PC-3 (cell line): Measurements from ENCODE around the gene PEX14. TPM values are rescaled to one million over a fixed set of nuclear protein-coding genes. Genes with fewer than 3 reads are reported as not detected.

ENCODE experiments used
- ATAC-seq: fragments of 200-7000 bp; cut with Tn5 transposase; 2 replicates; pipeline ENCODE4 v1.9.1; 2020; ENCODE audit warnings: mild to moderate bottlenecking, moderate library complexity
- BruUV-seq: library from RNA; stranded (reverse); fragments of 400-500 nt; replicated peaks from 2 replicates; lab custom pipeline; 2021; lab: Mats Ljungman, UMichigan
- CTCF ChIA-PET: fragments of 300-600 bp; sonication (Branson Sonifier 250); formaldehyde crosslinking; loops from one replicate; lab custom pipeline; 2022; ENCODE audit warnings: antibody characterized with exemption; lab: Charles Lee
- POLR2A ChIA-PET: fragments of 300-600 bp; sonication (Branson Sonifier 250); formaldehyde crosslinking; loops from one replicate; lab custom pipeline; 2022; ENCODE audit warnings: antibody characterized with exemption; ENCODE audit not compliant: unreplicated experiment; lab: Charles Lee
- DNase-seq: peaks from one replicate; pipeline ENCODE4 v3.0.0-alpha.2; 2015
- H2AFZ ChIP-seq: fragments of 300-600 bp; sonication (generic); 2 replicates; pipeline ENCODE4 v1.6.0; 2016; ENCODE audit warnings: antibody characterized with exemption, low read length
- H3F3A ChIP-seq: fragments of 300-600 bp; sonication (generic); one replicate; pipeline ENCODE4 v1.6.0; 2017; ENCODE audit warnings: antibody characterized with exemption, low read length, control low read depth, mild to moderate bottlenecking; ENCODE audit not compliant: unreplicated experiment
- H3K27ac ChIP-seq: fragments of 300-600 bp; sonication (generic); 2 replicates; pipeline ENCODE4 v1.5.1; 2016; ENCODE audit warnings: mild to moderate bottlenecking, low read length
- H3K27me3 ChIP-seq: fragments of 300-600 bp; sonication (generic); 2 replicates; pipeline ENCODE4 v1.6.1; 2016; ENCODE audit warnings: low read length, mixed read lengths
- H3K36me3 ChIP-seq: fragments of 300-600 bp; sonication (generic); 2 replicates; pipeline ENCODE4 v1.6.1; 2016; ENCODE audit warnings: low read depth, mixed run types, low read length, mixed read lengths
- H3K4me1 ChIP-seq: fragments of 300-600 bp; sonication (generic); 2 replicates; pipeline ENCODE4 v1.5.1; 2016; ENCODE audit warnings: low read length; ENCODE audit not compliant: insufficient read depth
- H3K4me2 ChIP-seq: fragments of 300-600 bp; sonication (generic); 2 replicates; pipeline ENCODE4 v1.6.0; 2016; ENCODE audit warnings: low read length
- H3K4me3 ChIP-seq: fragments of 300-600 bp; sonication (generic); 2 replicates; pipeline ENCODE4 v1.5.1; 2016; ENCODE audit warnings: mild to moderate bottlenecking, low read length, mixed read lengths
- H3K79me2 ChIP-seq: fragments of 300-600 bp; sonication (generic); 2 replicates; pipeline ENCODE4 v1.6.1; 2017; ENCODE audit warnings: low read length, mixed read lengths
- H3K9ac ChIP-seq: fragments of 300-600 bp; sonication (generic); 2 replicates; pipeline ENCODE4 v1.6.0; 2016; ENCODE audit warnings: mild to moderate bottlenecking, low read length
- H3K9me2 ChIP-seq: fragments of 300-600 bp; sonication (generic); replicated peaks from 2 replicates; pipeline ENCODE4 v1.6.1; 2016; ENCODE audit warnings: mixed run types, low read length, mixed read lengths
- H3K9me3 ChIP-seq: fragments of 300-600 bp; sonication (generic); 2 replicates; pipeline ENCODE4 v1.6.1; 2016; ENCODE audit warnings: low read length, mixed read lengths
- H4K20me1 ChIP-seq: fragments of 300-600 bp; sonication (generic); 2 replicates; pipeline ENCODE4 v1.6.1; 2016; ENCODE audit warnings: low read length, mixed read lengths
- EZH2 ChIP-seq: fragments of 300-600 bp; sonication (generic); IDR thresholded peaks from one replicate; pipeline ENCODE4 v1.6.1; 2017; ENCODE audit warnings: antibody characterized with exemption, mild to moderate bottlenecking, low read length; ENCODE audit not compliant: unreplicated experiment
- EZH2phosphoT487 ChIP-seq: fragments of 300-600 bp; sonication (generic); IDR thresholded peaks from 2 replicates; pipeline ENCODE4 v1.6.1; 2018; ENCODE audit warnings: mild to moderate bottlenecking, antibody characterized with exemption, low read length, borderline replicate concordance
- intact Hi-C: fragments of 100-400 bp; cut with micrococcal nuclease; formaldehyde crosslinking; loops from 2 replicates; pipeline ENCODE4 v1.9.0; 2023
- total RNA-seq: library from RNA; depleted of rRNA; stranded (reverse); fragments of >200 nt; gene quantifications from 2 replicates; pipeline ENCODE4 v1.2.3, GENCODE V29; 2014
- TF ChIP-seq, protein P1 (sequence below): fragments of 300-600 bp; sonication (generic); conservative IDR thresholded peaks from 2 replicates; pipeline ENCODE4 v1.5.1; 2017; ENCODE audit warnings: antibody characterized with exemption, low read depth, mild to moderate bottlenecking, low read length

The PEX14 gene
- total RNA-seq, 1 experiment from 2014 or later = 24.9 TPM

- H3K9me2 ChIP-seq = no peaks in the 10 kb centered on the region
- CTCF ChIA-PET = no interaction called here
- no peaks in the 10 kb centered on the region for H3K79me2 ChIP-seq
- H4K20me1 ChIP-seq = no peaks in the 10 kb centered on the region
- H3F3A ChIP-seq = no peaks in the 10 kb centered on the region
- H3K27me3 ChIP-seq = no peaks in the 10 kb centered on the region
- intact Hi-C loops = loop anchor here (1.0 to 5.0 kb wide), 3 partner anchors 37 to 156 kb away; no protein-coding TSS in a partner anchor
- peak overlapping the region; percentile 84 for H3K9ac ChIP-seq
- POLR2A ChIA-PET = interaction anchor here (0.6 kb wide), 1 partner anchor 105 kb away, joined by 4 read pairs; no protein-coding TSS in a partner anchor
- BruUV-seq = no TSS peak
- peak overlapping the region; percentile 79 for H3K4me2 ChIP-seq
- H2AFZ ChIP-seq = peak overlapping the region; percentile 47
- TF ChIP-seq, protein P1, sequence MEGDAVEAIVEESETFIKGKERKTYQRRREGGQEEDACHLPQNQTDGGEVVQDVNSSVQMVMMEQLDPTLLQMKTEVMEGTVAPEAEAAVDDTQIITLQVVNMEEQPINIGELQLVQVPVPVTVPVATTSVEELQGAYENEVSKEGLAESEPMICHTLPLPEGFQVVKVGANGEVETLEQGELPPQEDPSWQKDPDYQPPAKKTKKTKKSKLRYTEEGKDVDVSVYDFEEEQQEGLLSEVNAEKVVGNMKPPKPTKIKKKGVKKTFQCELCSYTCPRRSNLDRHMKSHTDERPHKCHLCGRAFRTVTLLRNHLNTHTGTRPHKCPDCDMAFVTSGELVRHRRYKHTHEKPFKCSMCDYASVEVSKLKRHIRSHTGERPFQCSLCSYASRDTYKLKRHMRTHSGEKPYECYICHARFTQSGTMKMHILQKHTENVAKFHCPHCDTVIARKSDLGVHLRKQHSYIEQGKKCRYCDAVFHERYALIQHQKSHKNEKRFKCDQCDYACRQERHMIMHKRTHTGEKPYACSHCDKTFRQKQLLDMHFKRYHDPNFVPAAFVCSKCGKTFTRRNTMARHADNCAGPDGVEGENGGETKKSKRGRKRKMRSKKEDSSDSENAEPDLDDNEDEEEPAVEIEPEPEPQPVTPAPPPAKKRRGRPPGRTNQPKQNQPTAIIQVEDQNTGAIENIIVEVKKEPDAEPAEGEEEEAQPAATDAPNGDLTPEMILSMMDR = no peak
- no peak for TF ChIP-seq EZH2phosphoT487
- no peak for TF ChIP-seq EZH2
- peak; percentile 25; the same call in 1 of the 2 replicates for ATAC-seq
- H3K36me3 ChIP-seq = no peaks in the 10 kb centered on the region
- H3K27ac ChIP-seq = peak overlapping the region; percentile 92
- DNase-seq = no peak
- peak overlapping the region; percentile 46; the same call in 1 of the 2 replicates for H3K4me3 ChIP-seq
- H3K9me3 ChIP-seq = no peaks in the 10 kb centered on the region
- H3K4me1 ChIP-seq = peaks cover 24% of the 10 kb centered on the region
These were observed 161.2 kb downstream of the PEX14 start for GRCh38 chr1:10635992-10636391.

DNA sequence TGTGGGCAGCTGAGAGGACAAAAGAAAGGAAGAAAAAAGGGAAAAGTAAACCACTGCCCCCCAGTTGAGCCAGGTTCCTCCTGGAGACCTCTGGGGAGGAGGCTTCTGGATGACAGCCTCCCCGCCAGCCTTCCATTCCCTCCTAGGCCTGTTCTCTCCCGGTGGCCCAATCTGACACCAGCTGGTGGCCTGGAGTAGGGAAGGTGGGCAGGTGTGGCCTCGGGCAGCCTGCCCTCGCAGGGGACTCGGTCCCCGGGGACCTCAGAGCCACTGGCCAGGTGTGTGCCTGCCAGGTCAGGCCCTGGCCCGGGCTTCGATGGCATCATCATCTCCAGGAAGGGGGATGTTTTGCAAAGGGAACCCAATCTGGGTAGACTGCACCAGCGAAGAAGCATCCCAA, 162.7 kb downstream of the PEX14 start:
- Histone ChIP-seq H3K9ac (no peak overlapping the region), H3K4me3 (no peak overlapping the region), H3K79me2 (no peaks in the 10 kb centered on the region), H3K9me2 (no peaks in the 10 kb centered on the region), H2AFZ (no peak overlapping the region), H3K36me3 (no peaks in the 10 kb centered on the region), H3F3A (no peaks in the 10 kb centered on the region), H3K27ac (no peak overlapping the region), H3K27me3 (no peaks in the 10 kb centered on the region), H3K4me2 (no peak overlapping the region), H3K4me1 (peaks cover 24% of the 10 kb centered on the region), H4K20me1 (no peaks in the 10 kb centered on the region), H3K9me3 (no peaks in the 10 kb centered on the region)
- ATAC-seq = no peak
- no peak for DNase-seq
- ChIA-PET POLR2A (no interaction called here), CTCF (no interaction called here)
- no TSS peak for BruUV-seq
- TF ChIP-seq EZH2 (no peak), EZH2phosphoT487 (no peak)
- TF ChIP-seq, protein P1 = no peak
- intact Hi-C loops = loop anchor here (5.0 kb wide), 1 partner anchor 155 kb away; no protein-coding TSS in a partner anchor

- Histone ChIP-seq H3K27ac (no peak overlapping the region), H3K79me2 (no peaks in the 10 kb centered on the region), H3K9me3 (no peaks in the 10 kb centered on the region), H3K4me3 (no peak overlapping the region), H3K9me2 (no peaks in the 10 kb centered on the region), H3F3A (no peaks in the 10 kb centered on the region), H2AFZ (no peak overlapping the region), H3K27me3 (no peaks in the 10 kb centered on the region), H3K36me3 (no peaks in the 10 kb centered on the region), H4K20me1 (no peaks in the 10 kb centered on the region), H3K4me1 (peaks cover 24% of the 10 kb centered on the region), H3K4me2 (no peak overlapping the region), H3K9ac (no peak overlapping the region)
- ATAC-seq = no peak
- POLR2A ChIA-PET = no interaction called here
- DNase-seq = no peak
- TF ChIP-seq, protein P1 = no peak
- TF ChIP-seq EZH2phosphoT487 (no peak), EZH2 (no peak)
- no TSS peak for BruUV-seq
- CTCF ChIA-PET = no interaction called here
- intact Hi-C loops = loop anchor here (5.0 kb wide), 1 partner anchor 154 kb away; no protein-coding TSS in a partner anchor
These were observed 163.2 kb downstream of the PEX14 start for GRCh38 chr1:10637834-10638558.
